ENCODE data around the gene TIMP3.
"Not testable (repeated sequence)": the region's sequence is repeated elsewhere in the genome, so short reads cannot be mapped to it uniquely, and the experiment has no call there.

TIMP3 gene

DNA sequence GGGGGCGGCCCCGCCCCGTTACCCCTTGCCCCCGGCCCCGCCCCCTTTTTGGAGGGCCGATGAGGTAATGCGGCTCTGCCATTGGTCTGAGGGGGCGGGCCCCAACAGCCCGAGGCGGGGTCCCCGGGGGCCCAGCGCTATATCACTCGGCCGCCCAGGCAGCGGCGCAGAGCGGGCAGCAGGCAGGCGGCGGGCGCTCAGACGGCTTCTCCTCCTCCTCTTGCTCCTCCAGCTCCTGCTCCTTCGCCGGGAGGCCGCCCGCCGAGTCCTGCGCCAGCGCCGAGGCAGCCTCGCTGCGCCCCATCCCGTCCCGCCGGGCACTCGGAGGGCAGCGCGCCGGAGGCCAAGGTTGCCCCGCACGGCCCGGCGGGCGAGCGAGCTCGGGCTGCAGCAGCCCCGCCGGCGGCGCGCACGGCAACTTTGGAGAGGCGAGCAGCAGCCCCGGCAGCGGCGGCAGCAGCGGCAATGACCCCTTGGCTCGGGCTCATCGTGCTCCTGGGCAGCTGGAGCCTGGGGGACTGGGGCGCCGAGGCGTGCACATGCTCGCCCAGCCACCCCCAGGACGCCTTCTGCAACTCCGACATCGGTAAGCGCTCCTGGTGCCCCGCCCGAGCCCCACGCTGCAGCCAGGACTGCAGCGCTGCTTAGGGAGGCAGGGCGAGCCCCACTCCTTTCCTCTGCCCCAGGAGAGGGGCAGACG is at the start of gene TIMP3:
Gene TIMP3 (plus strand): TSS at position 169 of the 700 bp plus-strand sequence. CDS start 297 bp downstream, at position 466.
- peak; percentile 47 for DNase-seq (ENCODE audit: low read depth)

DNA sequence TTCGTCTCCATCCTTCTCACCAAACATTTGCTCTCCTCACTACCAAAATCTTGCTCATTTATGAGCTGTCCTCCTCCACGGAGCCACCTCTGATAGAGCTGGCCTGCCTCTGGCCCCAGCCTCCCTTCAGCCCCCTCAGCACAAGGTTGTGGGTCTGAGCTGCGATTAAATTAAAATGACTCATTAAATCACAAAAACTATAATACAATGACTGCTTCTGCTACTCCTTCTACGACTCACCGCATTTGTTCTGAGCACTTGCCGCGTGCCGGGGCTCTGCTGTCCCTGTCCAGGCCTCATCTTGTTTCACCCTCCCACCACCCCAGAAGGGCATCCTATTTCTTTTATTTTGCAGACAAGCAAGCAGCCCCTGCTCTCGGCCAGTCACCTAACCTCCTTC is 49.2 kb upstream of the TIMP3 start:
- no peak for DNase-seq (ENCODE audit: low read depth)

DNA sequence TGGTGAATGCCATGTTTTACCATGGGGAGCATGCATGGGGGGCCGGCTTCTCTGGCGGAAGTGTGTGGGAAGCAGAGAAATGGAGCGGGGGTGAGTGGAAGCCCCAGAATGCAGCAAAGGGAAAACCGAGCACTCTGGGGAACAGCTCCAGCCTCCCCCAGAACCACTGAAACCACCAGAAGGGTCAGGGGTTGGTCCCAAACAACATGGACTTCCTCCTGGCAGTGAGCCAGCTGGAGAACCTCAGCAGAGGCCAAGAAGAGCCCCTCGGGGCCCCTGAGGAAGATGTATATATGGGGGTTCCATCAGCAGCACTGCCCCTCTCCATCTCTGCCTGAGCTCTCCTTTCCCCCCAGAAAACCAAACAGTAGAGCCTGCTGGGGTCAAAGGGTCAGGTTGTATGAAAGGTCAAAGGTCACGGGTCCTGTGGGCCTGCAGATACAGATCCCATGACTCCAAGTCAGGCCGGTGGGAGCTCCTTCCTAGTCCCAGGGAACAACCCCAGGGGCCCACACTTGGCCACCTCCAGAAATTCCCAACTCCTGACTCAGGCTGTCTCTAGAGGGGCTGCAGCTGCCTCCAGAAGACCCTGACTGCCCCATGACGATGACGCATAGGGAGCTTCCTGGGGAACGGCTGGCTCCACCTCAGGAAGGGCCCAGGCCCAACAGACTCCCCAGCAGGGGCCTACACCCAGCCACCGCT is 48.5 kb upstream of the TIMP3 start:
- DNase-seq (ENCODE audit: low read depth) = peak; percentile 36

DNA sequence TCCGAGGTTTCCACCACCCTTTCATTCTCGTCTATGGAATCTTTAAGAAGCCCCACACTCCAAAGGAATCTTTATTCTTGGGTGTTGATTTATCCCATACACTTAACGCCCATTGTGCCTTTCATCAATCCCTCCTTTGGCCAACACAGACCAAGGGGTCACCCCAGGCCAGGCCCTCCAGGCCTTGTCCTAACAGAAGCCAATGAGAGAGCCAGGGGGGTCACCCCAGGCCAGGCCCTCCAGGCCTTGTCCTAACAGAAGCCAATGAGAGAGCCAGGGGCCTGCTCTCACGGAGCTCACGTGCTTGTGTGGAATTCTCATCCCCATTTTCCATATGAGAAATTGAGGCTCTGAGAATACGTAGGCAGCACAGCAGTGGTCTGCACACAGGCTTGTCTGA is 47.9 kb upstream of the TIMP3 start:
- no peak for DNase-seq (ENCODE audit: low read depth)

DNA sequence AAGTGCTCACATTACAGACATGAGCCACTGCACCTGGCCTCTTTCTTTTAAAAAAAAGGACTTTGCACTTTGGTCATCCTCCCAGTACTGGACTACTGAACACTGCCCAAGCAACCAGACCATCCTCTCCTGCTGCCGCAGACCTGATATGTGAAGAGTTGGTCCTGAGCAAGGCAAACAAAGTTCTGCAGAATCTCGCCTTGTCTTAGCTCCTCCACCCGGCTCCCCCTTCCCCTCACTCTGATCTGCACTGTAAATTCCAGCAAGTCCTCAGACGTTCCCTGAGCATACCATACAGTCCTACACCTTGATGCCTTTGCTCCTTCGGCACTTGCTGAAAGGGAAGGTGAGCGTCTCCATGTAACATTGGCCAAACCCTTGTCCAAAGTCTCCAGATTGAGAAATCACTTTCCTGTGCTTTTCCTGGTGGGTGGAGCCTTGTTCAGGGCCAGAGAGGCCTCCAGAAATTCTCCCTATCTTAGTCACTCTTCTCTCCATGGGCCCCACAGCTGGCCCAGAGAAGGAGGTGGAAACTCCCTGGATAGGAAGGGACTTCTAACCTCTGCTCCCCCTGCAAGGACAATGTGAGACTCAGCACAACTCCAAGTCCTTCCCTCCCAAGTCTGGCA is 47.0 kb upstream of the TIMP3 start:
- peak; percentile 34 for DNase-seq (ENCODE audit: low read depth)

DNA sequence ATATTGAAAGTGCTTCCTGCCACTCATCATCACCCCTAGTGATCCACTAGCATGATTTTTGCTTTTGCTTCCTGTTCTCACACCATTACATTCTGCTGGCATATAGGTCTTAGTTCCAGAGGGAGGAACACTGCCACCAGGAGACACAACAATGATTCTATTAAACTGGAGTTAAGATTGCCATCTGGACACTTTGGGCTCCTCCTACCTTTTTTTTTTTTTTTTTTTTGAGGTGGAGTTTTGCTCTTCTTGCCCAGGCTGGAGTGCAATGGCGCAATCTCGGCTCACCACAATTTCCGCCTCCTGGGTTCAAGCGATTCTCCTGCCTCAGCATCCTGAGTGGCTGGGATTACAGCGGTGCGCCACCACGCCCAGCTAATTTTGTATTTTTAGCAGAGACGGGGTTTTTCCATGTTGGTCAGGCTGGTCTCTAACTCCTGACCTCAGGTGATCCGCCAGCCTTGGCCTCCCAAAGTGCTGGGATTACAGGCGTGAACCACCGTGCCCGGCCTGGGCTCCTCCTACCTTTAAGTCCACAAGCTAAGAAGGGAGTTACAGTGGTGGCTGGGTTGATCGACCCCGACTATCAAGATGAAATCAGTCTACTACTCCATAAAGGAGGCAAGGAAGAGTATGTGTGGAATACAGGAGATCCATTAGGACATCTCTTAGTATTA is 44.3 kb upstream of the TIMP3 start:
- DNase-seq (ENCODE audit: low read depth) = not testable (repeated sequence)

DNA sequence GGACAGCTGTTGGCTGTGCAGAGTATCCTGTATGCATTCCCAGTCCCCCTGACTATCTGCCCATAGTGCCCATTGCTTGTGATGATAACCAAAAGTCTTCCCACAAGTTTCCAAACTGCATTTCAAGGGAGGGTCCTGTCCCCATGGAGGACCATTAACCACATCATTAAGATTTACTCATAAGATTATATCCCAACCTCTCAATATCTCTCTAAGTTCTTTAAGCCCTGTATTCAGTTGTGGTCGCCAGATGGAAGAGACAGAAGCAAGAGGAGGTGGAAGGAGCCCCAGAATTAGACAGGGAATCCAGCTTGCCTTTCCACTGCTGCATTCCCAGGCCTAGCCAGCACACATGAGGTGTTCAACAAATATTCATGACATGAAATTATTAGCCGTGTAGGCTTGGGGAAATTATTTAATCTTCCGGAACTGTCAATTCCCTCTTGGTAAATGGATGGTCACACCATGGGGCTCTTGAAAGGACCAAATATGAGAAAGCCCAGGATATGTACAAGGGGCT is 42.6 kb upstream of the TIMP3 start:
- no peak for DNase-seq (ENCODE audit: low read depth)

DNA sequence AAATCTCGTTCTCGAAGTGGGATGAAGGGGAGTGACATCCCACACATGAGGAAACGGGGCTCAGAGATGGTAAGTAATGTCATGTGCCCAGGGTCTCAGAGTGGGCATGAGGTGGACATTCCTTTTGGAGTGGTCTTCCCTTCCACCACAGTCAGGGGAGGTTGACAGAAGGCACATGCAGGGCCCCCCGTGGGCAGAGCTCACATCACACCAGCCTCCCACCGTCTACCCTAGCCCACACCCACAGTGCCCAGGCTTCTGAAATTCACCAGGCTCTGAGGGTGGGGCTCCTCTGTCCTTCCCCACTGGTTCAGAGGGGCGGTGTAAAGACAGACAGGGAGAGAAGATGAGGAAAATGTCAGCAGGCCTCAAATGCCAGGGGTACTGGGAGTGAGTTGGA is 41.1 kb upstream of the TIMP3 start:
- DNase-seq (ENCODE audit: low read depth) = no peak

DNA sequence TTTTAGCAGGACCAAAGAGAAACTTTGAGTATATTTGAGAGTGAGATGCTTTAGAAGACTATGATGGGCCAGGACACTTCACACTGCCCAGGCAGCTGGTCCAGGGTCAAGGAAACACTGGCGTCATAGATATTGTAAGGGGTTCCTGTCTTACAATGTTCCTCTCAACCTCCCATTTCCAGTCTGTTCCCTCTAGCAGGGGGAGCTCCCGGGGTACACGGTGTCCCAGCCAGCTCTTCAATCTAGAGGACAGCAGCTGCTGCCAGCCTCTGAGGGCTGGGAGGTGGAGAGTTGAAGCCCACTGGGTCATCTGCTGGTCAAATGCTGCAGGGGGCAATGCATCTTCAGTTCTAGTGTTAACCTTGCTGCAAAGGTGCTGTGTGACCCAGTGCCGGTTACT is 40.7 kb upstream of the TIMP3 start:
- DNase-seq (ENCODE audit: low read depth) = no peak

DNA sequence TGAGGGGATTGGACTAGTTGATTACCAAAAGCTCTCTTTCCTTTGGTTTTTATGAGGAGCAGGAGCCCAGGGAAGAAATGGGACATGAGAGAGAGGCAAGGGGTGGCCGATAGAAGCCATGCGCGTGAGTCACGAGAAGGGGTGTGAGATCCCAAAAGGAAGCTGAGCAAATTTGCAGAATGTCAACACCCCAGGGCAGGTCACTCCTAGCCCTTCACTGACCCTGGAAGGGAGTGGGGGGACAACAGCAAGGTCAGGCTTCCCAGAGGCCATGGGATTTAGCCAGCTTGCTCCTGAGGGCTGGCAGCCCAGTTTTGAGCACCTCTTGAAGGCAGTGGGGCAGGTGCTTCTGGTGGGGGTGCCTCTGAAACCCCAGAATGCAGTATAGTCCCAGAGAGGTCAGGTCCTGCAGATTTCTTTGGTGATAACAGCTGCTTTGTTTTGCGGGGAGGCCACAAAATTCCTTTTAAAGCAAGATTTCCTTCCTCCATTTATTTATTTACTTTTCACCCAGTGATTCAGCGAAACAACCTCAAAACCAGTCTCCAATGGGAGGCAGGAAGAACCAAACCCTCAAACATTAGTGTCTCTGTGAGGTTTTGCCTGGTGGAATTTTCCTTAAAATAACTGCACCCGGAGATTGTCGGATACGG is 40.1 kb upstream of the TIMP3 start:
- DNase-seq (ENCODE audit: low read depth) = peak; percentile 63

DNA sequence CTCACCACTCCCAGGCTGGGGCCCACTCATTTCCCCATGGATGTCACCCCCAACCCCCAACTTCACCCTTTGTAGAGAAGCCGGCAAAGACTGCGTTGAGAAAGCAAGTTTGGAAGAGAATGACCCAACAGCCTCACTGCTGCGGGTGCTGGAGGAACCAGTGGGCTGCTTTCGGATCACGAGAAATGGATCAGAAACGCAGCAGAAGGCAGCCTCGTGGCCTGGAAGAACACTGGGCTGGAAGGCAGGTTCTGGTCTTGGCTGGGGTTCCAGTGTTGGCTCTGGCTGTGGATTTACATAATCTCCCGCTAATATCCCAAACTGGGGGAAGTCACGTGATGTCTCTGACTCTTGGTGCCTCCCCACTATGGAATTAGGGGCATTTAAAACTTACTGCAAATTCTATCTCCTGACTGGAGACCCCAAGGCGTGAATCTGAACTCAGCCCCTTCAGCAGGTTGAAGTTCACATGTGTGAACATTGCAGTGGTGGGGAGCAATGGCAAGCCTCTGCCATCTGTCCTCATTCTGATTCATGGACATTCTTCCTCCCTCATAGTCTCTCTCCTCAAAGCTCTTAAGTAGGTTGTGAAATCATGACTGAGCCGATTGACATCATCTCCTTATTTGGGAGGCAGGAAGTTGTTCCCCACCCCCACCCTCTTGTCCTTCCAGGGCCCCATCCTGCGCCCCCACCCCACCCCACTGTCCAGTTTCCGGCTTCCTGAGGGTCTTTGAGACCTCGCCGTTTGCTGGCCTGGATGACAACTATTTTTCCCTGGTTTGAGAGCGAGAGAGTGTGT is 37.0 kb upstream of the TIMP3 start:
- DNase-seq (ENCODE audit: low read depth) = peak; percentile 95

DNA sequence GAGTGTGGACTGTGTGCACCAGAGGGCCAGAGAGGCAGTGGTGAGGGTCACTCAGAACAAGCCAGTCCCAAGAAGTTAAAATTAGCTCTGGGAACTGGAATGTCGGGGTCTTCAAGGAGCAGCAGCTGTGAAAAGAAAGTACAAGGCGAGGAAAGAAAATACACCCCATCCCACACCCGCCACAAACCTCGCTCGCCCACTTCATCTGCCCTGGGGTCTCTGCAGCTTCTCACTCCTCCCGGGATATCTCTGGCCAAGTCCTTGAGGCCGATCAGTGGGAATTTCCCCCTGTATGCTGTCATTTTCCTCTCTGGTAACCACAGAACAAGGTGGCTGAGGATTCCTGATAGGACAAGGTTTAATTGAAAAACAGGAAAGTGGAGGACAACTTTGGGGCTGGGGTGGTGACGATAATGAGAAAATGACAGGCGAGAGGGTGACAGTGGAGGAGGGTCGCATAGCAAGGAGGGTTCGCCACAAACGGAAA is 36.3 kb upstream of the TIMP3 start:
- DNase-seq (ENCODE audit: low read depth) = no peak

DNA sequence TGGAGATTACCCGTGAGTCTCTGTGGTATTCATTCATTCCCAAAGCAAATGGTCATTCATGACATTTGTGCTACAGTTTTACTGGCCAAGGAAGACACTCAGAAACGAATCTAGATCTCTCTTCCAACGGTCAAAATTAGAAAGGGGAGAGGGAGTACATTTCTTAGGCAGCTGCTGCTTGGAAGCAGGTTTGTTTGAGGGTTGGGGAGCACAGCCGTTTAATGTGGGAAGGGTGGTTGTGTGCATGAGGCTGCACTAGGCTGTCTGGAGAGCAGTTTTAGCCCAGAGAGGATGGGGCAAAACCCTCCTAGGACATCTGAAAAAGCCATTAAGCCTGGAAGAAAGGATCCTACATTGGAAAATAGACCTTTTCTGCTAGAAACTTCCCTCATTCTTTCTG is 29.7 kb upstream of the TIMP3 start:
- DNase-seq (ENCODE audit: low read depth) = no peak

DNA sequence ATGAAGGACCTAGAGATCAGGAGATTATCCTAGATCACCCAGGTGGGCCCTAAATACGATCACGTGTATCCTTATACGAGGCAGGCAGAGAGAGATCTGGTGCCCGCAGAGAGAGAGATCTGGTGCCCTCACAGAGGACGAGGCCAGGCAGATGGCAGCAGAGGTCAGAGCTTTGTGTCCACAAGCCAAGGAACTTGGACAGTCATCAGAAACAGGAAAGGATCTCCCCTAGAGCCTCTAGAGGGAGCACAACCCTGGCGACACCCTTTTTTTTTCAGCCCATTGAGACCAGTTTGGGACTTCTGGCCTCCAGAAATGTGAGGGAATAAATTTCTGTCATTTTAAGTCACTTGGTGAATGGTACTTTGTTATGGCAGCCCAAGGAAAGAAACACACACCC is 25.5 kb upstream of the TIMP3 start:
- DNase-seq (ENCODE audit: low read depth) = no peak

DNA sequence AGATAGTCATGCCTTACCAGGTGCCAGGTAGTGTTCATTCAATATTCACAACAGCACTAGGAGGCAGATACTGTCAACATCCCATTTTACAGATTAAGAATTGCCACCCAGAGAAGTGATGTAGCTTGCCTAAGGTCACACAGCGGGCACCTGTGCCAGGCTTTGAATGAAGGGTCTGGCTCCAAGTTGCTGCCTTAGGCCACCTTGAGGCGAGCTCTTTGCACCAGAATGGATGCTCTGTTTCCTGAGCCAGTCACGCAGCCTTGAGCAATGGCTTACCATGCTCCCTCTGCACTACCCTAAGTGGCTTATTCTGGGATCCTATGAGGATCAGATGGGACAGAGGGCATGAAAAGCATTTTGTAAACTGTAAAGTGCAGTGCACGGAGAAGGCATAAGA is 25.1 kb upstream of the TIMP3 start:
- DNase-seq (ENCODE audit: low read depth) = no peak

DNA sequence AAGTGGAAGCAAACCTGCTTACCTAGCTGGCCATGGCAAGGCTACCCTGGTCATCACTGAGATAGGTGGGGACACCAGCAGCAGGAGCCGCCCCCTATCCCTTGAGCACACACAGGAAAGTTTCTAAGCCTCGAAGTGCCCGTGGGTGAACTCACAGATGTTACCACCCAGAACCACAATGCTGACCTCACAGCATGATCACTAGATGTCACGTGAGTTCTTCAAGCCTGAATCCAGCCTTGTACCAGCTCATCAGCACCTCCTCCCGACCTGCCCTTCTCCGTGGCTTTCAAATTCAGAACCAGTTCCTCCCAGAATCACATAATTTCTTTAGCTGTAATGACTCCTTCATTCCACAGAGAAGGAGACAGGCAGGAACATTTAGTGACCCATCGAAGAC is 24.7 kb upstream of the TIMP3 start:
- no peak for DNase-seq (ENCODE audit: low read depth)

DNA sequence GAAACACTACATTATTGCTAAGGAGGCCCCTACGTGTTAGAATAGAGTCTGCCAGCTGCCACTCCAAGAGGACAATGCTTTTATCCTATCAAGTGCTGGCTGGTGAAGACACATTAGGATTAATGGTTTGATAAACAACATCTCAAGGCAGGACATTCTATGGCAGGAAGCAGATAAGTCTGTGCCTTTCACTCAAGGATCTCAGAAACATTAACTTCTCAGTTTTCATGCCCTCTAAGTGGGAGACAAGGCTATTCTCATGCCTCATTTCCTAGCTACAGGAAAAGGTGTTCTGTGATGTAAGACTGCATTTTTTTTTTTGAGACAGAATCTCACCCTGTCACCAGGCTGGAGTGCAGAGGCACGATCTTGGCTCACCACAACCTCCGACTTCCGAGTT is 23.5 kb upstream of the TIMP3 start:
- DNase-seq (ENCODE audit: low read depth) = no peak

DNA sequence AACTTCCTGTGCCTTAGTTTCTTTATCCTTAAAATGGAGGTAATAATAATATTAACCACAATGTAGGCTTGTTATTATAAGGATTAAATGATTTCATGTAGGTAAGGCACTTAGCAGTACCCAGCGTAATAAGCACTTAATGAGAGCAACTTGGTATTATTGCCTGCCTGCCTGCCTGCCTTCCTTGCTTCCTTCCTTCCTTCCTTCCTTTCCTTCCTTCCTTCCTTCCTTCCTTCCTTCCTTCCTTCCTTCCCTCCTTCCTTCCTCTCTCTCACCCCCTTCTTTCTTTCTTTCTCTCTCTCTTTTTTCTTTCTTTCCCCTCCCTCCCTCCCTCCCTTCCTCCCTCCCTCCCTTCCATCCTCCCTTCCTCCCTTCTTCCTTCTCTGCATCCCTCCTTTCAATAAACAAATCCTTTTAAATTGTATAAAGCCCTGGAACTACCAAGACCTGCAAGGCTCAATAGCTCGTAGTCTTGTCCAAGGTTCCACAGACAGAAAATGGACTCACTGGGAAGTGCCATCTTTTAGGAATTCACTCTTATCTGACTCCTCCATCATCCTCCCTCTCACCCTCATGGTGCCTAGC is 20.7 kb upstream of the TIMP3 start:
- no peak for DNase-seq (ENCODE audit: low read depth)

DNA sequence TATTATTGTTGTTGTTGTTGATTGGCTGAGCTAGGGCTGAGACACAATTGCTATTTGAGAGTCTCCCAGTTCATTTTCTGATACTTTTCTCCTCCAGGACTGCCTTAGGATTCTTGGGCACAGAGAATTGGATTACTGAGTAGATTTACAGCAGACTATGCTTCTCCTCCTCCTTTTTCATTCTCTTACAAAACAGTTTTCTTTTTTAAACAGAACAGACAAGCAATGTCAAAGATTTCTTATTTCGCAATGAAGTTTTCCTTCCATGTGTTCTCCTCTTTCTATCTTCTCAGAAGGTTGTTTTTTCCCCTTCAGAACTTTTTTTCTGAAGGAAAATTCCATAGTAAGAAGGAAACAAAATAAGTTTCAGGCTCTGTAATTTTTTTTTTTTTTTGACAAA is 19.8 kb upstream of the TIMP3 start:
- no peak for DNase-seq (ENCODE audit: low read depth)

DNA sequence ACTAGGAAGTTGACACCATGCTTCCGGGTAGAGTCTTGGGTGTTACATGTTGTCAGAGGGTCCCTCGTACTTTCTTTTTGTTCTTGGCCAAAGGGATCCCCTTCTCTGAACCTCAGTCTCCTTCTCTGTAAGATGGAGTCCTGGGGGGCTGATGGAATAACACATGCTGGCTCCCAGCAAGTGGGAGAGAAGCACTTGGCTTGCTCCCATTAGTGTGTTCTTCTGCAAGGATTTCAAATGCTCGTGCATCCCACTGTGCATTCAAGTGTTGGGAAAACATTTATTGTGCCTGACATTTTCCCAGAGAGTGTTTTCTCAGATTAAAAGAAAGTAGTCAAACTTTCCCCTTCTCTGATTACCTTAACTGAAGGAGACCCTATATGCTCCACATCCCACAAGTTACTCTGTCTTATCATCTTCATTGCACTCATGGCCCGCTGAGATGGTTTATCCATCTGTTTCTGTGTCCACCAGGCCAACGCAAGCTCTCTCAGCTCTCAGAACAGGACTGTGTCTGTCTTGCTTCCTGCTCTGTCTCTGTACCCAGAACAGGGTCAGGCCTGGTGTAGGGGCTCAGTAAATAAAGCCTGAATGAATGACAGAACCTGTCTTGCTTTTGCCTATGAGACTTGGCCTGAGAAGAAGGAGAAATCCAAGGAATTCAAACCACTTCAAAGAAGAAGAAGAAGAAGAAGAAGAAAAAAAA is 16.0 kb upstream of the TIMP3 start:
- DNase-seq (ENCODE audit: low read depth) = no peak

All from iris pigment epithelial cell (primary cell).